Rectal smooth muscle tissue (tissue), 1 donor: ENCODE data around the gene FAU.

ENCODE experiments used
- H3K27ac ChIP-seq: one replicate; pipeline ENCODE4 v1.7.0; 2013; ENCODE audit warnings: low read depth, low read length, inconsistent platforms
- H3K27me3 ChIP-seq: one replicate; pipeline ENCODE4 v1.7.0; 2013; ENCODE audit warnings: low read length; ENCODE audit not compliant: control insufficient read depth, insufficient read depth
- H3K36me3 ChIP-seq: one replicate; pipeline ENCODE4 v1.7.0; 2013; ENCODE audit warnings: low read length; ENCODE audit not compliant: control insufficient read depth, insufficient read depth
- H3K4me1 ChIP-seq: one replicate; pipeline ENCODE4 v1.7.0; 2013; ENCODE audit warnings: low read length; ENCODE audit not compliant: control insufficient read depth, insufficient read depth
- H3K4me3 ChIP-seq: one replicate; pipeline ENCODE4 v1.7.0; 2013; ENCODE audit warnings: low read length
- H3K9ac ChIP-seq: one replicate; pipeline ENCODE4 v1.7.0; 2013; ENCODE audit warnings: low read length

Gene FAU

DNA sequence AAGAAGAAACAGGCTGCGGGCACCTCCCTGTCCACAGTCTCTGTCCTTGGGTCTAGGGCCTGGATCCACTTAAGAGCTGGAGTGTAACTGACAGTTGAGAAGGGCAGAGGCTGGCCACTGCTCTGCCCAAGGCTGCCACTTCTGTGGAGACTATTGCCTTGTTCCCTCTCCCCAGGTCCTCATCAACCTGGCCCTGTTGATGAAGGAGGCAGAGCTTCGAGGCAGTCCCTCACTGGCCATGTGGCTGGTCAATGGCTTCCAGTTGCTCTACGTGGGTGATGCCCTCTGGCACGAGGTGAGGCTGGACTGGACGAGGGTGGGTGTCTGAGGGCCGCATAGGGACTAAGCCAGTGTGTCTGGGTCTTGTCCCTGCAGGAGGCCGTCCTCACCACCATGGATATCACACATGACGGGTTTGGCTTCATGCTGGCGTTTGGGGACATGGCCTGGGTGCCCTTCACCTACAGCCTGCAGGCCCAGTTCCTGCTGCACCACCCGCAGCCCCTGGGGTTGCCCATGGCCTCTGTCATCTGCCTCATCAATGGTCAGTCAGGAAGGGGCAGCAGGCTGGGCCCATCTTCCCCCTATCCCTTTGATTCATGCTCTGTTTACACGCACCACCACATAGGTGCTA lies 7.3 kb downstream of the FAU start:
- Histone ChIP-seq H3K36me3 (no peaks in the 10 kb centered on the region), H3K4me3 (no peak overlapping the region), H3K4me1 (peaks cover 20% of the 10 kb centered on the region), H3K27ac (no peak overlapping the region), H3K9ac (no peak overlapping the region), H3K27me3 (no peaks in the 10 kb centered on the region)

- H3K27ac ChIP-seq, result no peak overlapping the region
- H3K27me3 ChIP-seq, result no peaks in the 10 kb centered on the region
- no peak overlapping the region for H3K4me3 ChIP-seq
- H3K36me3 ChIP-seq, result peaks cover 4% of the 10 kb centered on the region
- H3K9ac ChIP-seq, result no peak overlapping the region
- peaks cover 20% of the 10 kb centered on the region for H3K4me1 ChIP-seq
These were observed 8.1 kb downstream of the FAU start for GRCh38 chr11:65113839-65114238.

- Histone ChIP-seq H3K27ac (no peak overlapping the region), H3K4me3 (peak overlapping the region; percentile 59), H3K4me1 (peaks cover 20% of the 10 kb centered on the region), H3K36me3 (peaks cover 4% of the 10 kb centered on the region), H3K9ac (no peak overlapping the region), H3K27me3 (no peaks in the 10 kb centered on the region)
These were observed 8.6 kb downstream of the FAU start for GRCh38 chr11:65113361-65113756.

DNA sequence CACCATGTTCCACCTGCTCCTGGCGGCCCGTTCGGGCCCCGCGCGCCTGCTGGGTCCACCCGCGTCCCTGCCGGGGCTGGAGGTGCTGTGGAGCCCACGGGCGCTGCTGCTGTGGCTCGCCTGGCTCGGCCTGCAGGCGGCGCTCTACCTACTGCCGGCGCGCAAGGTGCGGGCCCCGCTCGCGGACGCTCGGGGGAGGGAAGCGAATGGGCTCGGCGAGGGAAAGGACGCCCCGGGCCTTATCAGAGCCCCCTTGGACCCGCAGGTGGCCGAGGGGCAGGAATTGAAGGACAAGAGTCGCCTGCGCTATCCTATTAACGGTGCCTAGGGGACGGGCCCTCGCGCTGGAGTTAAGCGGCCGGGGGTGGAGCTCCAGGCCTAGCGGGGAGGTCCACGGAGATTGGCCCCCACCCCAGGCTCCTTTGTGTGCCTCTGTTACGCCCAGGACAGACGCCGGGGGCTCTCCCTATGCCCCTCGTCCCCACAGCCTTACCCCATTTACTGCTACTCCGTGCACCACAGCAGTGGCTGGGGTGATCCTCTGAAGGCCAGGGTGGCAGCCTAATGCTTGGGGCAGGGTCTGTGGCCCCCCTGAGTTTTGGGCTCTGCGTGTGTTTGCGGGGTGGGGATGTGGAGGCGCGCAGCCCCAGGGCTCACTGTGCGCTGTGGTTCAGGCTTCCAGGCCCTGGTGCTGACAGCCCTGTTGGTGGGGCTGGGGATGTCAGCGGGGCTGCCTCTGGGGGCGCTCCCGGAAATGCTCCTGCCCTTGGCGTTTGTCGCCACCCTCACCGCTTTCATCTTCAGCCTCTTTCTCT lies 9.2 kb downstream of the FAU start:
- H3K4me1 ChIP-seq, result peaks cover 20% of the 10 kb centered on the region
- no peaks in the 10 kb centered on the region for H3K27me3 ChIP-seq
- peaks cover 4% of the 10 kb centered on the region for H3K36me3 ChIP-seq
- peak overlapping the region; percentile 32 for H3K9ac ChIP-seq
- H3K4me3 ChIP-seq, result peak overlapping the region; percentile 59
- peak overlapping the region; percentile 6 for H3K27ac ChIP-seq

- Histone ChIP-seq H3K4me1 (peaks cover 19% of the 10 kb centered on the region), H3K27ac (peak within 1 kb of the TSS; percentile 61), H3K9ac (peak within 1 kb of the TSS; percentile 38), H3K36me3 (peaks cover 4% of the 10 kb centered on the region), H3K27me3 (no peaks in the 10 kb centered on the region), H3K4me3 (peak within 1 kb of the TSS; percentile 59)
These were observed 10.0 kb downstream of the FAU start, which contains the start of gene TM7SF2 for GRCh38 chr11:65111744-65112545. Gene TM7SF2 (plus strand): TSS chr11:65111872. CDS start chr11:65112016, 144 bp downstream.

- no peak overlapping the region for H3K9ac ChIP-seq
- peaks cover 13% of the 10 kb centered on the region for H3K4me1 ChIP-seq
- peak overlapping the region; percentile 29 for H3K27ac ChIP-seq
- no peaks in the 10 kb centered on the region for H3K27me3 ChIP-seq
- H3K36me3 ChIP-seq, result peaks cover 4% of the 10 kb centered on the region
- peak overlapping the region; percentile 59 for H3K4me3 ChIP-seq
These were observed 10.7 kb downstream of the FAU start for GRCh38 chr11:65111159-65111743.

- no peak overlapping the region for H3K4me3 ChIP-seq
- no peak overlapping the region for H3K9ac ChIP-seq
- peaks cover 6% of the 10 kb centered on the region for H3K36me3 ChIP-seq
- no peaks in the 10 kb centered on the region for H3K27me3 ChIP-seq
- H3K4me1 ChIP-seq, result peaks cover 13% of the 10 kb centered on the region
- H3K27ac ChIP-seq, result peak overlapping the region; percentile 3
These were observed 11.5 kb downstream of the FAU start for GRCh38 chr11:65110354-65110861.

GRCh38 chr11:65109231-65110198 lies 12.4 kb downstream of the FAU start:
- no peak overlapping the region for H3K9ac ChIP-seq
- H3K27ac ChIP-seq, result no peak overlapping the region
- H3K4me1 ChIP-seq, result peaks cover 13% of the 10 kb centered on the region
- no peaks in the 10 kb centered on the region for H3K27me3 ChIP-seq
- H3K4me3 ChIP-seq, result no peak overlapping the region
- peaks cover 10% of the 10 kb centered on the region for H3K36me3 ChIP-seq

- Histone ChIP-seq H3K9ac (no peak overlapping the region), H3K4me3 (no peak overlapping the region), H3K36me3 (peaks cover 10% of the 10 kb centered on the region), H3K27me3 (no peaks in the 10 kb centered on the region), H3K4me1 (peaks cover 13% of the 10 kb centered on the region), H3K27ac (no peak overlapping the region)
These were observed 13.3 kb downstream of the FAU start for GRCh38 chr11:65108469-65109123.

- Histone ChIP-seq H3K27me3 (no peaks in the 10 kb centered on the region), H3K36me3 (peaks cover 10% of the 10 kb centered on the region), H3K4me3 (no peak overlapping the region), H3K4me1 (peaks cover 10% of the 10 kb centered on the region), H3K27ac (no peak overlapping the region), H3K9ac (no peak overlapping the region)
These were observed 14.0 kb downstream of the FAU start for GRCh38 chr11:65107751-65108468.
